Vagina (tissue), 2 donors: Measurements from ENCODE around the gene COPS7B.

Experiments used
- POLR2AphosphoS5 ChIP-seq, 2 donors: sonication (generic); formaldehyde crosslinking; IDR thresholded peaks; one replicate each; pipeline ENCODE4 v1.9.0; 2017; ENCODE audit warnings: antibody characterized with exemption in 2 of 2, mild to moderate bottlenecking in 2 of 2, low read depth in 1 of 2; ENCODE audit not compliant: insufficient read depth in 1 of 2
- TF ChIP-seq, protein P1 (sequence below), 3 experiments: fragments of 450-650 bp in 2 of 3; fragments of 200-600 bp in 1 of 3; sonication (generic) in 1 of 3; IDR thresholded peaks; one replicate each; pipeline ENCODE4 v1.5.1; 2017 to 2019; ENCODE audit warnings: antibody characterized with exemption in 3 of 3, mild to moderate bottlenecking in 2 of 3, moderate library complexity in 2 of 3

DNA sequence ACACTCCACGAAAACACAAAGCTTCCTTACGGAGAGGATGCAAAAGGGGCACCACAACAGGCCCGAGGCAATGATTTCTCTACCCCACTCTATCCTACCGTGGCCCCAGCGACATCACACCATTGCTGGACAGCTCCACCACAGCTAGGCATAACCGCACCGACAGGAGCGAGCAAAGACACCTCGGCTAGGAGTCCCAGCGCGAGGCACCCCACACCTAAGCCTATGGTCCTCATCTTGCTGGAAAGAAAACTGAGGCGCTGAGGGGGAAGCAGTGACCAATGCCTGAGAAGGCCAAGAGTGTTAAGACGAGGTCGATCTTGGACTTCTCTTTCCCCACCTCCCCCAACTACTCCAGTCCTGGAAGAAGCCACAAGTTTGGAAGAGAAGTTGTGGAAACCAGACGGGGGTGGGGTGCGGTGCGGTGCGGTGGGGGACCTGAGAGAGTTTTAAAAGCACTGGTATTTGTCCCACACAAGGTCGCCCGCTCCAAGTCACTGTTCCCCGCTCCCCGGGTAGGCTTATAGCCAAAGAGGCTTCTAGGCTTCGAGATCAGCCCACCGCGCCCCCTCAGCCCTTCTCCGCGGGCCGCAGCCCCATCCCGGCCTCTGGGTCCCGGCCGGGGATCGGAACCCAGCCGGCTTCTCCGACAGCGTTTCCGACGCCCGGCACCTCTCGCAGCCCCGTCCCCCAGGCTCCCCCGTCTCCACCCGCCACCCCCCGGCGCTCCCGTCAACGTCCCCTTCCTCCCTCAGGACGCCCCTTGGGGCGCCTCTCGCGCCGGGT lies 5.9 kb upstream of the COPS7B start:
- TF ChIP-seq, protein P1, sequence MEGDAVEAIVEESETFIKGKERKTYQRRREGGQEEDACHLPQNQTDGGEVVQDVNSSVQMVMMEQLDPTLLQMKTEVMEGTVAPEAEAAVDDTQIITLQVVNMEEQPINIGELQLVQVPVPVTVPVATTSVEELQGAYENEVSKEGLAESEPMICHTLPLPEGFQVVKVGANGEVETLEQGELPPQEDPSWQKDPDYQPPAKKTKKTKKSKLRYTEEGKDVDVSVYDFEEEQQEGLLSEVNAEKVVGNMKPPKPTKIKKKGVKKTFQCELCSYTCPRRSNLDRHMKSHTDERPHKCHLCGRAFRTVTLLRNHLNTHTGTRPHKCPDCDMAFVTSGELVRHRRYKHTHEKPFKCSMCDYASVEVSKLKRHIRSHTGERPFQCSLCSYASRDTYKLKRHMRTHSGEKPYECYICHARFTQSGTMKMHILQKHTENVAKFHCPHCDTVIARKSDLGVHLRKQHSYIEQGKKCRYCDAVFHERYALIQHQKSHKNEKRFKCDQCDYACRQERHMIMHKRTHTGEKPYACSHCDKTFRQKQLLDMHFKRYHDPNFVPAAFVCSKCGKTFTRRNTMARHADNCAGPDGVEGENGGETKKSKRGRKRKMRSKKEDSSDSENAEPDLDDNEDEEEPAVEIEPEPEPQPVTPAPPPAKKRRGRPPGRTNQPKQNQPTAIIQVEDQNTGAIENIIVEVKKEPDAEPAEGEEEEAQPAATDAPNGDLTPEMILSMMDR (IDR thresholded peaks at IDR 0.05): no peak
- no peak for TF ChIP-seq POLR2AphosphoS5 (IDR thresholded peaks at IDR 0.05; ENCODE audit: insufficient read depth in 1 of 2, low read depth in 1 of 2)
